K562 (cell line): ENCODE results near the gene DOCK1.

ENCODE experiments used
- CEBPB ChIP-seq: fragments of 450-650 bp; IDR thresholded peaks from 2 replicates; pipeline ENCODE4 v1.6.1; 2016; ENCODE audit warnings: missing genetic modification characterization, missing compliant biosample characterization
- FOXP1 ChIP-seq: sonication (generic); formaldehyde crosslinking; IDR thresholded peaks from 2 replicates; pipeline ENCODE4 v1.8.0; 2022; ENCODE audit warnings: mild to moderate bottlenecking, missing genetic modification reagents
- POLR2A ChIP-seq: fragments of 450-650 bp; conservative IDR thresholded peaks from 2 replicates; pipeline ENCODE4 v1.6.1; 2016
- ZZZ3 ChIP-seq: fragments of 450-650 bp; IDR thresholded peaks from 2 replicates; pipeline ENCODE4 v1.6.1; 2016; ENCODE audit warnings: antibody characterized with exemption, mild to moderate bottlenecking, moderate library complexity

GRCh38 chr10:127080317-127080716, 175.1 kb downstream of the DOCK1 start:
- no peak for TF ChIP-seq POLR2A
- no peak for TF ChIP-seq CEBPB
- TF ChIP-seq ZZZ3: no peak
- TF ChIP-seq FOXP1 (CRISPR knock-in tag): no peak
